ENCODE data around the gene POU4F3.
"Not testable (repeated sequence)": the region's sequence is repeated elsewhere in the genome, so short reads cannot be mapped to it uniquely, and the experiment has no call there.

The POU4F3 gene

GRCh38 chr5:146338774-146339714 lies at the start of gene POU4F3:
TSS of gene POU4F3 (plus strand) at chr5:146338839. CDS start at chr5:146339113, 274 bp downstream.
- Histone ChIP-seq H3K36me3 (ENCODE audit: control insufficient read depth, insufficient read depth, low read length) (no peaks in the 10 kb centered on the region), H3K4me1 (ENCODE audit: control insufficient read depth, insufficient read depth, low read length) (no peaks in the 10 kb centered on the region), H3K9me3 (ENCODE audit: control insufficient read depth, low read length) (no peaks in the 10 kb centered on the region), H3K27me3 (ENCODE audit: control insufficient read depth, insufficient read depth, low read length) (peaks cover 97% of the 10 kb centered on the region), H3K9ac (ENCODE audit: low read length) (no peak within 1 kb of the TSS), H3K4me3 (ENCODE audit: low read length) (no peak within 1 kb of the TSS)

GRCh38 chr5:146290318-146290717 lies 48.3 kb upstream of the POU4F3 start:
- Histone ChIP-seq H3K36me3 (ENCODE audit: control insufficient read depth, insufficient read depth, low read length) (no peaks in the 10 kb centered on the region), H3K27me3 (ENCODE audit: control insufficient read depth, insufficient read depth, low read length) (no peaks in the 10 kb centered on the region), H3K4me1 (ENCODE audit: control insufficient read depth, insufficient read depth, low read length) (no peaks in the 10 kb centered on the region), H3K4me3 (ENCODE audit: low read length) (no peak overlapping the region), H3K9me3 (ENCODE audit: control insufficient read depth, low read length) (no peaks in the 10 kb centered on the region), H3K9ac (ENCODE audit: low read length) (no peak overlapping the region)

GRCh38 chr5:146291421-146292074 lies 47.1 kb upstream of the POU4F3 start:
- Histone ChIP-seq H3K4me1 (ENCODE audit: control insufficient read depth, insufficient read depth, low read length) (no peaks in the 10 kb centered on the region), H3K27me3 (ENCODE audit: control insufficient read depth, insufficient read depth, low read length) (no peaks in the 10 kb centered on the region), H3K4me3 (ENCODE audit: low read length) (no peak overlapping the region), H3K9me3 (ENCODE audit: control insufficient read depth, low read length) (no peaks in the 10 kb centered on the region), H3K36me3 (ENCODE audit: control insufficient read depth, insufficient read depth, low read length) (no peaks in the 10 kb centered on the region), H3K9ac (ENCODE audit: low read length) (no peak overlapping the region)

- Histone ChIP-seq H3K9ac (ENCODE audit: low read length) (no peak overlapping the region), H3K36me3 (ENCODE audit: control insufficient read depth, insufficient read depth, low read length) (no peaks in the 10 kb centered on the region), H3K27me3 (ENCODE audit: control insufficient read depth, insufficient read depth, low read length) (no peaks in the 10 kb centered on the region), H3K4me1 (ENCODE audit: control insufficient read depth, insufficient read depth, low read length) (no peaks in the 10 kb centered on the region), H3K4me3 (ENCODE audit: low read length) (no peak overlapping the region), H3K9me3 (ENCODE audit: control insufficient read depth, low read length) (no peaks in the 10 kb centered on the region)
Measured at GRCh38 chr5:146296245-146296644, 42.4 kb upstream of the POU4F3 start.

- H3K4me3 ChIP-seq (ENCODE audit: low read length); H3K4me1 ChIP-seq (ENCODE audit: control insufficient read depth, insufficient read depth, low read length); H3K9ac ChIP-seq (ENCODE audit: low read length); H3K27me3 ChIP-seq (ENCODE audit: control insufficient read depth, insufficient read depth, low read length); H3K36me3 ChIP-seq (ENCODE audit: control insufficient read depth, insufficient read depth, low read length); H3K9me3 ChIP-seq (ENCODE audit: control insufficient read depth, low read length): not testable (repeated sequence)
Measured at GRCh38 chr5:146298920-146299319, 39.7 kb upstream of the POU4F3 start.

GRCh38 chr5:146301626-146302025 lies 37.0 kb upstream of the POU4F3 start:
- no peaks in the 10 kb centered on the region for H3K4me1 ChIP-seq (ENCODE audit: control insufficient read depth, insufficient read depth, low read length)
- H3K9me3 ChIP-seq (ENCODE audit: control insufficient read depth, low read length), result no peaks in the 10 kb centered on the region
- H3K27me3 ChIP-seq (ENCODE audit: control insufficient read depth, insufficient read depth, low read length), result no peaks in the 10 kb centered on the region
- no peaks in the 10 kb centered on the region for H3K36me3 ChIP-seq (ENCODE audit: control insufficient read depth, insufficient read depth, low read length)
- H3K9ac ChIP-seq (ENCODE audit: low read length), result no peak overlapping the region
- H3K4me3 ChIP-seq (ENCODE audit: low read length), result no peak overlapping the region

GRCh38 chr5:146302406-146302805 lies 36.2 kb upstream of the POU4F3 start:
- no peaks in the 10 kb centered on the region for H3K9me3 ChIP-seq (ENCODE audit: control insufficient read depth, low read length)
- H3K36me3 ChIP-seq (ENCODE audit: control insufficient read depth, insufficient read depth, low read length), result no peaks in the 10 kb centered on the region
- H3K9ac ChIP-seq (ENCODE audit: low read length), result no peak overlapping the region
- H3K4me1 ChIP-seq (ENCODE audit: control insufficient read depth, insufficient read depth, low read length), result no peaks in the 10 kb centered on the region
- H3K27me3 ChIP-seq (ENCODE audit: control insufficient read depth, insufficient read depth, low read length), result no peaks in the 10 kb centered on the region
- no peak overlapping the region for H3K4me3 ChIP-seq (ENCODE audit: low read length)

- Histone ChIP-seq H3K9ac (ENCODE audit: low read length) (no peak overlapping the region), H3K27me3 (ENCODE audit: control insufficient read depth, insufficient read depth, low read length) (no peaks in the 10 kb centered on the region), H3K9me3 (ENCODE audit: control insufficient read depth, low read length) (no peaks in the 10 kb centered on the region), H3K4me3 (ENCODE audit: low read length) (no peak overlapping the region), H3K36me3 (ENCODE audit: control insufficient read depth, insufficient read depth, low read length) (no peaks in the 10 kb centered on the region), H3K4me1 (ENCODE audit: control insufficient read depth, insufficient read depth, low read length) (no peaks in the 10 kb centered on the region)
Measured at GRCh38 chr5:146306838-146307237, 31.8 kb upstream of the POU4F3 start.

- H3K36me3 ChIP-seq (ENCODE audit: control insufficient read depth, insufficient read depth, low read length), result no peaks in the 10 kb centered on the region
- H3K9ac ChIP-seq (ENCODE audit: low read length), result no peak overlapping the region
- no peaks in the 10 kb centered on the region for H3K9me3 ChIP-seq (ENCODE audit: control insufficient read depth, low read length)
- H3K27me3 ChIP-seq (ENCODE audit: control insufficient read depth, insufficient read depth, low read length), result no peaks in the 10 kb centered on the region
- H3K4me3 ChIP-seq (ENCODE audit: low read length), result no peak overlapping the region
- H3K4me1 ChIP-seq (ENCODE audit: control insufficient read depth, insufficient read depth, low read length), result no peaks in the 10 kb centered on the region
Measured at GRCh38 chr5:146307796-146308195, 30.8 kb upstream of the POU4F3 start.

GRCh38 chr5:146310540-146310939 lies 28.1 kb upstream of the POU4F3 start:
- no peaks in the 10 kb centered on the region for H3K27me3 ChIP-seq (ENCODE audit: control insufficient read depth, insufficient read depth, low read length)
- no peaks in the 10 kb centered on the region for H3K36me3 ChIP-seq (ENCODE audit: control insufficient read depth, insufficient read depth, low read length)
- no peak overlapping the region for H3K9ac ChIP-seq (ENCODE audit: low read length)
- no peak overlapping the region for H3K4me3 ChIP-seq (ENCODE audit: low read length)
- H3K4me1 ChIP-seq (ENCODE audit: control insufficient read depth, insufficient read depth, low read length), result no peaks in the 10 kb centered on the region
- H3K9me3 ChIP-seq (ENCODE audit: control insufficient read depth, low read length), result no peaks in the 10 kb centered on the region

GRCh38 chr5:146311278-146311677 lies 27.4 kb upstream of the POU4F3 start:
- H3K9ac ChIP-seq (ENCODE audit: low read length), result no peak overlapping the region
- H3K36me3 ChIP-seq (ENCODE audit: control insufficient read depth, insufficient read depth, low read length), result no peaks in the 10 kb centered on the region
- no peaks in the 10 kb centered on the region for H3K4me1 ChIP-seq (ENCODE audit: control insufficient read depth, insufficient read depth, low read length)
- H3K4me3 ChIP-seq (ENCODE audit: low read length), result no peak overlapping the region
- no peaks in the 10 kb centered on the region for H3K9me3 ChIP-seq (ENCODE audit: control insufficient read depth, low read length)
- no peaks in the 10 kb centered on the region for H3K27me3 ChIP-seq (ENCODE audit: control insufficient read depth, insufficient read depth, low read length)

- H3K27me3 ChIP-seq (ENCODE audit: control insufficient read depth, insufficient read depth, low read length), result no peaks in the 10 kb centered on the region
- H3K4me1 ChIP-seq (ENCODE audit: control insufficient read depth, insufficient read depth, low read length), result no peaks in the 10 kb centered on the region
- H3K36me3 ChIP-seq (ENCODE audit: control insufficient read depth, insufficient read depth, low read length), result no peaks in the 10 kb centered on the region
- no peak overlapping the region for H3K9ac ChIP-seq (ENCODE audit: low read length)
- H3K9me3 ChIP-seq (ENCODE audit: control insufficient read depth, low read length), result no peaks in the 10 kb centered on the region
- no peak overlapping the region for H3K4me3 ChIP-seq (ENCODE audit: low read length)
Measured at GRCh38 chr5:146313027-146313426, 25.6 kb upstream of the POU4F3 start.

All from mucosa of stomach (tissue), 1 donor.